AG20443 (cell line): Measurements from ENCODE around the gene PDE4D.

Experiments used
- DNase-seq: peaks from one replicate; pipeline ENCODE4 v3.0.0; 2012; ENCODE audit warnings: low spot score, mixed read lengths

Gene PDE4D

GRCh38 chr5:59655693-59656309, 237.7 kb downstream of the PDE4D start:
- DNase-seq, result no peak

DNA sequence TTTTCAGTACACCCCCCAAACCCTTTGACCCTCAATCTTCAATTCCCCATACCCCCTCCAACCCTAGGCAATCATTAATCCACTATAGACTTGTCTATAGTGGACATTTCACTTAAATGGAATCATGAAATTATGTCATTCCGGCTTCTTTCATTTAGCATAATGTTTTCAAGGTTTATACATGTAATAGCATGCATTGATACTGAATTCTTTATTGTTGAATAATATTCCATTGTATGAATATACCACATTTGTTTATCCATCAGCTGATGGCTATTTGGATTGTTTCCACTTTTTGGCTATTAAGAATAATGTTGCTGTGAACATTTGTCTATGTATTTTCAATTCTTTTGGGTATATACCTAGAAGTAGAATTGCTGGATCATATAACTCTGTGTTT, 238.8 kb downstream of the PDE4D start:
- no peak for DNase-seq

GRCh38 chr5:59652449-59652848, 241.1 kb downstream of the PDE4D start:
- no peak for DNase-seq

DNA sequence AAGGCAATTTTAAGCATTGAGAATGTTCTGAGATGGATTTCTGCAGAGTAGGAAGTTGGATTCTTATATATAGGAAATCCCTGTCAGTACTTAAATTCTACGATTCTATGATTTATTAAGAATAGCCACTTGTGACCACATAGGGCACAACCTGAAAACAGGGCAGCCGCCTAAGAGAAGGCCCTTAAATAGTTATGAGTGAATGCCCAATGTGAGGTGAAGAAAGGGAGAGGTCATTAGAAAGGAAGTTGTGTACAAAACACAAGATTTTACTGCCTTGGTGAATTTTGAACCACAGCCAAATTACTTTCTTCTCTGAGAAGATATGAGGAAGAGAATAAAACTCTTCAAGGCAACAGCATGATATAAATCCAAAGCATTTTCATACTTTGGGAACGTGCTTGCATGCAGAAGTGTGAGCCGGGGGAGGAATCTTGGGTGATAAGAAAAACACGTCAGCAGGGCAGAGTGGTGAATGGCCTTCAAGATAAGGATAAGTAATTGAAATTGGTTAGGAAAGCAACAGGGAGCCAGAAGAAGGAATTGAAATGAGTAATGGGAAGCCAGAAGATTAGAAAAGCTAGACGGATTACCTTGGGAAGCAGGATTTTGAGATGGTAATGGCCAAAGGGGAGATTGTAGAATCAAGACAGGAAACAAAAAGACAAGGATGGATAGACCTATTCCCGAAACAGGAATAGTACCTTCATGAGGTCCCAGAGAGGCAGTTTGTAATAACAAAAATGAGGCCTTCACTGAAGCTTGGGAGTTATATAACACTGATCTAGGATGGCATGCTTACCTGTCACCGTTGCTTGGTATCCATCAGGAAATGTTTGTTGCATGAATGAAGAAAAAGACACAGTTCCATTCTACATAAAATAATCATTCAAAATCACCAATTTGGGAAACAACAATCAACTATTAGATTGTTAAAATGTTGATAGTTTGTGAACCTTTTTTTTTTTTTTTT, 244.3 kb downstream of the PDE4D start:
- no peak for DNase-seq

DNA sequence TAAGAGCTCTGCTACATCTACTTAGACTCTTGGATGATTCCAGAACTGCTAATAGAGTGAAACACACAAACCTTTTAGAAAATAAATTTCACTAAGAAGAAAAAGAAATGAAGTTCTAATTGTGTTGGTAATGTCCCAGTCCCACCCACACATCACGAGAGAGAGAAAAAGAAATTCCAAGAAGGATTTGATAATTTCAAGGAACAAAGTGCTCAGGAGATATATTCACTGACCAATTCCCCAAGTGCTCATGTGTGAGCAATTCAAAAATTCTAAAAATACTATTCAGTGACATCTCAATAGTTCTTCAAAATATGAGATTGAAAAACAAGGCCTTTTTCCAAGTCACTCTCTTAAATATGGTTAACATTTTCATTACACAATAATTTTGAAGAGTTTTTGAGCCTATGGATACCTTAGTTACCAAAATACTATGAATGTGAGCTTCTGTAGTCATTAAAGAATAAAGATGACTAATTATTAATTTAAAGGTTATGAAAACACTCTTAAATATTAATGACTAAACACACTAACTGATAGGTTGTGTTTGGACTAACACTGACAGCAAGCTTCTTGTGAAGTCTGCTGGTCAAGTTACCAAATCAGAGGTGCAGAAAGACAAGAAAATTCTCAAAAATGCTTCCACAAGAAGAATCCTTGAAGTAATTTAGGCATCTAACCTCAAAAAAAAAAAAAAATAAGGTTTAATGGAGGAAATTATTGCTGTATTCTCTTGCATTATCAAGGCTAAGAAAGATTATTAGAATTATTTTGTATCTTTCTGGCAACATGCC, 245.3 kb downstream of the PDE4D start:
- DNase-seq, result no peak

GRCh38 chr5:59645380-59645779, 248.1 kb downstream of the PDE4D start:
- DNase-seq, result no peak

- peak; percentile 48 for DNase-seq
Measured at GRCh38 chr5:59640411-59640810, 253.1 kb downstream of the PDE4D start.

GRCh38 chr5:59637884-59638580, 255.5 kb downstream of the PDE4D start:
- no peak for DNase-seq

DNA sequence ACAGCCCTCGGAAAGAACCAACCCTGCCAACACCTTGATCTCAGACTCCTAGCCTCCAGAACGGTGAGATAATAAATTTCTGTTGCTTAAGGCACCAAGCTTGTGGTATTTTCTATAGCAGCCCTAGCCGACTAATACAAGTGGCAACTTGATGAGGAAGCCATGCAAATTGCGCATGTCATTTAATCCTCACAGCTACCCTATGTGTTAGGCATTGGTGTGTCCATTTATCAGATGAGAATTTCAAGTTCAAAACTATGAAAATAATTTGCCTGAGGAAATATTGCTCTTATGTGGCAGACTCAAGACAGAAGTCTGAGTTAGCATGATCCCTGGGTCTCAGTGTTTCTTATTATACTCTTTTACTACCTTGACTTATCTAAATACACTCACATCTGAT, 264.0 kb downstream of the PDE4D start:
- no peak for DNase-seq

DNA sequence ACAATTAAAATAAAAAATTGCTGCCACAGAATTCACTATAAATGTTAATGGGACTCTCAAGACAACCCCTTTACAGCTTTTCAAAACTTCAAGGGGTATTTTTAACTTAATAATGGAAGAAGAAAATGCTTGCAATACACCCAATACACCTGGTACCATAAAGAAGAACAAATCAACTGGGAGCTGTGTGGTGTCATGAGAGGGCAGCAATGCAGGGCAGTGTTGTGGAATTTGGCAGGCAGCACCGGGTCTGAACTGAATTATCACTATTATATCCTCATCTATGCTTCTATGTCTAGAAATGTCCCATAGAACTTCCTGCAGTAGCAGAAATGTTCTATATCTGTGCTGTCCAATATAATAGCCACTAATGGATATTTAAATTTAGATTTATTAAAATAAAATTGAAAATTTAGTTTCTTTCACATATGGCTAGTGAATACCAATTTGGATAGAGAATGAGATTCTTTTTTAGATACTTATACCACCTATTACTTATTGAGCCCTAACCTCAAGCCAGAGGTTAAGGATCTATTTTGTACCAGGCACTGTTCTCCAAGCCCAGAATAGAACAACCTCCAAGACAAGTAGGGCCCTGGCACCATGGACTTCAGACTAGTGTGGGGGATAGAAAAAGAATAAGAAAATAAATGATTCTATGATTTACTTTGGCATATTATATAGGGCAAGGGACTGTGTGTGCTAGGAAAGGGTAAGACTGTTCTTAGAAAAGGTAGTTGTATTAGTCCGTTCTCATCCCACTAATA, 265.3 kb downstream of the PDE4D start:
- no peak for DNase-seq

GRCh38 chr5:59624898-59625297, 268.6 kb downstream of the PDE4D start:
- no peak for DNase-seq

DNA sequence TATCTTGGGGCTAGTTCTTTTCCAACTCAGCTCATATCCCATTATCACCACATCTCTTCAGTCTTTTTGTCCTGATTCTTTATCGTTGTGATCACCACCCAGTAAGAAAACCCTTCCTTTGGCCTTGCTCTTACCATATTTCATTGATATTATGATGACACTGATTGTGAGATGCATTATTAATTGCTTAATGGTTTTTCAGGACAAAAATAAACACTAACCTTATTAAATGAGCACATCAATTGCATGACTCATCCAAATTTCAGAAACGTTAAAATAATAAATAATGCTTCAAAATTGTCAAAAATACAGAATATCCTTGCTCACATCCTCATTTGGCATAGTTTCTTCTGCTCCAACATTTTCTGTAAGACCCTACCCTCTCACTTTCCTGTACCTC, 270.7 kb downstream of the PDE4D start:
- no peak for DNase-seq

GRCh38 chr5:59621477-59621876, 272.0 kb downstream of the PDE4D start:
- no peak for DNase-seq

GRCh38 chr5:59620535-59621212, 272.9 kb downstream of the PDE4D start:
- DNase-seq, result no peak

DNA sequence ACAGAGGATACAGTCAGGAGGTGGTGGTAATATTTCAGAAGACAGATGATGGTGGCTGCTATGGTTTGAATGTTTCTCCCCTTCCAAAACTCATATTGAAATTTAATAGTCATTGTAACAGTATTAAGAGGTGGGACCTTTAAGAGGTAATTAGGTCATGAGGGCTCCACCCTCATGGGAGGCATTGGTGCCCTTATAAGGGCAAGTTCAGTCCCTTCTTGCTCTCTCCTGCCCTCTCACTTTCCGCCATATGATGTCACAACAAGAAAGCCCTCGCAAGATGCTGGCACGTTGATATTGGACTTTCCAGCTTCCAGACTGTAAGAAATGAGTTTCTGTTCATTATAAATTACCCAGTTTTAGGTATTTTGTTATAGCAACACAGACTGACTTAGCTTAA, 274.9 kb downstream of the PDE4D start:
- DNase-seq, result no peak

GRCh38 chr5:59617186-59617771, 276.2 kb downstream of the PDE4D start:
- DNase-seq, result no peak

GRCh38 chr5:59616413-59616812, 277.1 kb downstream of the PDE4D start:
- no peak for DNase-seq

- no peak for DNase-seq
Measured at GRCh38 chr5:59615272-59615671, 278.3 kb downstream of the PDE4D start.

DNA sequence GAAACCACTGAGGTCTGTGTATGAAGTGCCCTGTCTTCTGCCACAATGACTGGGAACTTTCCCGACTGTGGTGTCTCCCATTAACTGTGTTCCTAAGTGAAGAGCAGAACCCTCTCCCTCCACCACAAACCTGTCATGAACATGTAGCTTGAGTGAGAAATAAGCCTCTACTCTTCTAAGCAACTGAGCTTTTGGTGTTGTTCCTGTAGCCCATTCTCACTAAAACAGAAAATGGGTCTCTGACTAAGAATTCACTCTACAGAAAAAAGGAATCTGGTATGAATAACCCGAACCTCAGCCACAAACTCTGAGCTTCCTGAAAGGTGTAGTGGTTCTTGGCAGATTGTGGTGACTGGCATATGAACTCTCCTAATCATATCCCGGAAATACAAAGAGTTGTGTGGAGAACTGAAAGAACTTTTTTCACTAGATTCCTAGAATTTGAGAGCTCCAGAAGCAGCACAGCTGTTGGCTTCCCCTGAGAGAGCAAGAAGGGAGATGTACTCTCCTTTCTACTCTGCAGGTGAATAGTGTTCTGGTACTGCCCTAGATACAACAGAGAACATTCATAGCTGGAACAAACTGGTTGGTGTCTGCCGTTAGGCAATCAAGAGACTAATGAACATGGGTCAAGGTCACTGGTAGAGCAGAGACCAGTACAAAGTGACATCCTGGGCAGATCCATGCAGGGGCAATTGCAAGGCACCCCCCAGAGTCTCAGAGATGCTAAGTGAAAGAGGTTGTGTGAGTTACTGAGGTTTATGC, 283.8 kb downstream of the PDE4D start:
- DNase-seq, result no peak

GRCh38 chr5:59608745-59609144, 284.8 kb downstream of the PDE4D start:
- DNase-seq, result no peak
